ENCODE measurements around the gene MMP27. TPM values are rescaled to one million over a fixed set of nuclear protein-coding genes. Genes with fewer than 3 reads are reported as not detected.

MMP27 gene
- polyA plus RNA-seq, 1 donor from 2014 or later = not detected

DNA sequence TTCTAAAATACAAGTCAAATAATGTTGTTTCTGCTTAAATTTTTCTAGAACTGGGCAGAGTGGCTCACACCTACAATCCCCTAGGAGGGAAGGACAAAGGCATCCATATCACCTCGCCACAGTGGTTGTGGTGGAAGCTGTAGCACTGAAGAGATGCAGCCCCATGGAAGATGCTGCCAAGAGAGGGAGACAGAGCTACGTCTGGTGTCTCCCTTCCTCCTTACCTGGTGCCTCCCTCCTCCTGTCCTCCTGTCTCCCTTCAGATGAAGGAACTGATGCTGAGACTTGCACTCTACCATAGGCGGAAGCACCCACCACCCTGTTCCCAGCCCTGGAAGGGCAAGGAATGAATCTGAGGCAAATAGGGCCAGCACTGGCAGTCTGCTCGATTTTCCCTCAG is 22.3 kb downstream of the MMP27 start:
- no peak overlapping the region for H3K4me2 ChIP-seq (ENCODE audit: low read length)
- H4K20me1 ChIP-seq (ENCODE audit: insufficient read depth) = no peaks in the 10 kb centered on the region
- H2AFZ ChIP-seq (ENCODE audit: low read depth, low read length) = no peak overlapping the region
- H3K9ac ChIP-seq (ENCODE audit: low read length) = no peak overlapping the region
- H3K79me2 ChIP-seq (replicated peaks; ENCODE audit: insufficient read depth, low read length) = no peaks in the 10 kb centered on the region
- H3K27me3 ChIP-seq (ENCODE audit: insufficient read depth, low read depth, low read length) = no peaks in the 10 kb centered on the region
- TF ChIP-seq TAF1 (IDR thresholded peaks at IDR 0.05; ENCODE audit: low read depth) = no peak
- no peak for TF ChIP-seq EZH2 (IDR thresholded peaks at IDR 0.05; ENCODE audit: borderline replicate concordance, insufficient read depth, low read length, poor library complexity, severe bottlenecking)
- TF ChIP-seq EP300 (conservative IDR thresholded peaks at IDR 0.05; ENCODE audit: poor library complexity, severe bottlenecking) = no peak
- no peak for TF ChIP-seq MXI1 (conservative IDR thresholded peaks at IDR 0.05; ENCODE audit: poor library complexity, severe bottlenecking)
- no peak for TF ChIP-seq RAD21 (conservative IDR thresholded peaks at IDR 0.05)
- no peak for TF ChIP-seq REST (IDR thresholded peaks at IDR 0.05; ENCODE audit: borderline replicate concordance)
- no peak overlapping the region for H3K4me3 ChIP-seq (ENCODE audit: low read length)
- no peaks in the 10 kb centered on the region for H3K9me3 ChIP-seq (ENCODE audit: low read length)
- H3F3A ChIP-seq (ENCODE audit: insufficient read depth, low read length, poor library complexity, severe bottlenecking) = no peaks in the 10 kb centered on the region
- H3K36me3 ChIP-seq (ENCODE audit: insufficient read depth, low read length) = no peaks in the 10 kb centered on the region
- no peaks in the 10 kb centered on the region for H3K9me2 ChIP-seq (ENCODE audit: insufficient read depth, low read length)
- no peak overlapping the region for H3K27ac ChIP-seq (ENCODE audit: low read length)

DNA sequence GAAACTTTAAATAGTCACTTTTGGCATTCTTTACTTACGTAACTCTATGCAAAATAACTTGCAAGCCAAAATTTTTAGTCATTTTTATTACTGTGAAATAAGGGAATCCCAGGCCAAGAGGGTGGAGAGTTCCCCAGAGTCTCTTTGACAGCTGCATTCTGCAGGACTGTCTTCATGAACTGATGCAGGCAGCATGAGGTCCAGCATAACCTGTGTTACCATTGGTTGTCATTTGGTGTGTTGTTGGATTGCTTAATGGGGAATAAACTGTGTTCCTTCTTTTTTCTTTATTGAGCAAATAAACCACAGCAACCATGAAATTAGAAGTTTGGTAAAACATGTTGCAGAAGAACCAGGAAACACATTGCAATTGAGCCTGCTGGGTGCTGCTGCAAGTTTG is 24.6 kb downstream of the MMP27 start:
- H3K79me2 ChIP-seq (replicated peaks; ENCODE audit: insufficient read depth, low read length) = no peaks in the 10 kb centered on the region
- H3K9me2 ChIP-seq (ENCODE audit: insufficient read depth, low read length) = no peaks in the 10 kb centered on the region
- H3K4me3 ChIP-seq (ENCODE audit: low read length) = no peak overlapping the region
- no peaks in the 10 kb centered on the region for H4K20me1 ChIP-seq (ENCODE audit: insufficient read depth)
- no peak overlapping the region for H3K27ac ChIP-seq (ENCODE audit: low read length)
- H3K36me3 ChIP-seq (ENCODE audit: insufficient read depth, low read length) = no peaks in the 10 kb centered on the region
- H3K9ac ChIP-seq (ENCODE audit: low read length) = no peak overlapping the region
- H3K4me2 ChIP-seq (ENCODE audit: low read length) = no peak overlapping the region
- H3K9me3 ChIP-seq (ENCODE audit: low read length) = no peaks in the 10 kb centered on the region
- no peaks in the 10 kb centered on the region for H3K27me3 ChIP-seq (ENCODE audit: insufficient read depth, low read depth, low read length)
- H2AFZ ChIP-seq (ENCODE audit: low read depth, low read length) = no peak overlapping the region
- H3F3A ChIP-seq (ENCODE audit: insufficient read depth, low read length, poor library complexity, severe bottlenecking) = no peaks in the 10 kb centered on the region
- TF ChIP-seq CTCF (IDR thresholded peaks at IDR 0.05; ENCODE audit: poor library complexity, severe bottlenecking) = no peak
- no peak for TF ChIP-seq RAD21 (conservative IDR thresholded peaks at IDR 0.05)
- no peak for TF ChIP-seq SMC3 (conservative IDR thresholded peaks at IDR 0.05; ENCODE audit: poor library complexity)
- TF ChIP-seq EP300 (conservative IDR thresholded peaks at IDR 0.05; ENCODE audit: poor library complexity, severe bottlenecking) = no peak
- no peak for TF ChIP-seq REST (IDR thresholded peaks at IDR 0.05; ENCODE audit: borderline replicate concordance)
- TF ChIP-seq EZH2 (IDR thresholded peaks at IDR 0.05; ENCODE audit: borderline replicate concordance, insufficient read depth, low read length, poor library complexity, severe bottlenecking) = no peak
